Lung (tissue), 12 donors: ENCODE results near the gene HERPUD2. TPM values are rescaled to one million over a fixed set of nuclear protein-coding genes. Genes with fewer than 3 reads are reported as not detected.

Experiments used
- ATAC-seq: fragments of 200-7000 bp; cut with Tn5 transposase; one replicate; pipeline ENCODE4 v1.9.1; 2020; ENCODE audit warnings: moderate number of reproducible peaks; ENCODE audit not compliant: insufficient read depth, low FRiP score
- DNase-seq, 3 donors: peaks; one replicate each; pipeline ENCODE4 v3.0.0-alpha.2; 2013 to 2017
- H3K27ac ChIP-seq, 2 donors: one replicate each; pipeline ENCODE4 v1.5.1; 2013; ENCODE audit warnings: mild to moderate bottlenecking in 2 of 2, moderate library complexity in 2 of 2, control low read depth in 1 of 2, inconsistent platforms in 1 of 2, low read depth in 1 of 2, low read length in 1 of 2
- H3K27me3 ChIP-seq, 3 donors: one replicate each; pipeline ENCODE4 v1.5.1; 2013; ENCODE audit warnings: low read length in 2 of 3; ENCODE audit not compliant: control insufficient read depth in 3 of 3, insufficient read depth in 3 of 3
- H3K36me3 ChIP-seq, 4 donors: one replicate each; pipeline ENCODE4 v1.5.1; 2013; ENCODE audit warnings: low read length in 4 of 4, mild to moderate bottlenecking in 1 of 4, moderate library complexity in 1 of 4; ENCODE audit not compliant: control insufficient read depth in 4 of 4, insufficient read depth in 4 of 4
- H3K4me1 ChIP-seq, 5 donors: one replicate each; pipeline ENCODE4 v1.5.1; 2013; ENCODE audit warnings: low read length in 5 of 5, mild to moderate bottlenecking in 2 of 5, moderate library complexity in 1 of 5; ENCODE audit not compliant: control insufficient read depth in 5 of 5, insufficient read depth in 5 of 5
- H3K4me3 ChIP-seq: one replicate; pipeline ENCODE4 v1.5.1; 2013; ENCODE audit warnings: mild to moderate bottlenecking, control low read depth, moderate library complexity
- H3K9ac ChIP-seq, 2 donors: one replicate each; pipeline ENCODE4 v1.5.1; 2013; ENCODE audit warnings: low read length in 2 of 2, control low read depth in 1 of 2; ENCODE audit not compliant: insufficient read depth in 1 of 2
- H3K9me3 ChIP-seq, 4 donors: one replicate each; pipeline ENCODE4 v1.5.1; 2013; ENCODE audit warnings: low read length in 3 of 4, mild to moderate bottlenecking in 1 of 4, moderate library complexity in 1 of 4; ENCODE audit not compliant: control insufficient read depth in 4 of 4, insufficient read depth in 3 of 4
- CTCF ChIP-seq: IDR thresholded peaks from 2 replicates; pipeline ENCODE4 v1.5.1; 2012; ENCODE audit warnings: mild to moderate bottlenecking; ENCODE audit errors: control extremely low read depth, extremely low read depth
- WGBS, 2 donors: extraction: QIAGEN DNeasy Blood & Tissue Kit; methylation state at CpG; one replicate each; pipeline ENCODE4 v1.1.7; 2013; 5-methylcytosine and 5-hydroxymethylcytosine counted together
- polyA plus RNA-seq, 2 donors: library from polyadenylated mRNA; stranded (reverse); fragments of 200-250 nt; gene quantifications; one replicate each; pipeline ENCODE4 v1.2.1, GENCODE V29; 2013
- total RNA-seq, 2 donors: library from RNA; depleted of rRNA in 1 of 2; stranded (reverse); fragments of >200 nt in 1 of 2; gene quantifications; one replicate each; pipeline ENCODE4 v1.2.1, GENCODE V29; 2014 to 2021
- donor health status: control.
- donor health status: control.
- donor health status: Bipolar disorder and iron deficiency.
- donor health status: healthy.
- donor health status: DM: yes; HTN: yes; CAD: no.

The HERPUD2 gene
- total and polyA plus RNA-seq, 4 donors: 10.4 to 32.2 (median 21.8) TPM

GRCh38 chr7:35649711-35650110 is 45.2 kb downstream of the HERPUD2 start:
- WGBS, 2 donors: 80 to 89% methylated on average over 3 of the region's 3 CpGs

GRCh38 chr7:35648367-35648766 is 46.6 kb downstream of the HERPUD2 start:
- peak overlapping the region in 1 of 2 donors; percentile 70 for H3K27ac ChIP-seq
- no peak for DNase-seq
- ATAC-seq: peak; percentile 13

More at GRCh38 chr7:35649711-35650110, 45.2 kb downstream of the HERPUD2 start:
- no peak for TF ChIP-seq CTCF
- DNase-seq (peak in 1 of 3 donors; percentile 23), ATAC-seq (no peak)
- Histone ChIP-seq H3K27me3 (no peaks in the 10 kb centered on the region), H3K9me3 (peaks cover 0 to 6% (median 0%) of the 10 kb centered on the region in 4 donors), H3K36me3 (peaks cover 0 to 6% (median 4%) of the 10 kb centered on the region in 4 donors), H3K4me3 (no peak overlapping the region), H3K27ac (no peak overlapping the region), H3K4me1 (peaks cover 12 to 32% (median 18%) of the 10 kb centered on the region in 5 donors), H3K9ac (no peak overlapping the region)

GRCh38 chr7:35647171-35647574 is 47.8 kb downstream of the HERPUD2 start:
- peak; percentile 47 to 60 (median 58) for DNase-seq
- peak overlapping the region in 1 of 2 donors; percentile 42 for H3K27ac ChIP-seq
- H3K4me3 ChIP-seq: no peak overlapping the region
- TF ChIP-seq CTCF: no peak
- no peak overlapping the region for H3K9ac ChIP-seq
- peak; percentile 68 for ATAC-seq
- H3K9me3 ChIP-seq: no peaks in the 10 kb centered on the region
- peaks cover 13 to 32% (median 18%) of the 10 kb centered on the region in 5 donors for H3K4me1 ChIP-seq
- peaks cover 0 to 4% (median 1%) of the 10 kb centered on the region in 4 donors for H3K36me3 ChIP-seq
- H3K27me3 ChIP-seq: no peaks in the 10 kb centered on the region
- 29 to 54% methylated on average over 4 of the region's 4 CpGs for WGBS, 2 donors

More at GRCh38 chr7:35648367-35648766, 46.6 kb downstream of the HERPUD2 start:
- H3K4me1 ChIP-seq: peaks cover 12 to 32% (median 18%) of the 10 kb centered on the region in 5 donors
- no peak overlapping the region for H3K4me3 ChIP-seq
- 49 to 67% methylated on average over 3 of the region's 3 CpGs for WGBS, 2 donors
- no peak for TF ChIP-seq CTCF
- H3K36me3 ChIP-seq: peaks cover 0 to 5% (median 4%) of the 10 kb centered on the region in 4 donors
- H3K9me3 ChIP-seq: peaks cover 0 to 6% (median 0%) of the 10 kb centered on the region in 4 donors
- no peaks in the 10 kb centered on the region for H3K27me3 ChIP-seq
- no peak overlapping the region for H3K9ac ChIP-seq
